ENCODE data around the gene PCDHGA9. TPM values are rescaled to one million over a fixed set of nuclear protein-coding genes. Genes with fewer than 3 reads are reported as not detected.
"Not testable (repeated sequence)": the region's sequence is repeated elsewhere in the genome, so short reads cannot be mapped to it uniquely, and the experiment has no call there.

Gene PCDHGA9
- total RNA-seq, 4 donors from 2014 or later = 3.3 to 8.7 (median 4.9) TPM

DNA sequence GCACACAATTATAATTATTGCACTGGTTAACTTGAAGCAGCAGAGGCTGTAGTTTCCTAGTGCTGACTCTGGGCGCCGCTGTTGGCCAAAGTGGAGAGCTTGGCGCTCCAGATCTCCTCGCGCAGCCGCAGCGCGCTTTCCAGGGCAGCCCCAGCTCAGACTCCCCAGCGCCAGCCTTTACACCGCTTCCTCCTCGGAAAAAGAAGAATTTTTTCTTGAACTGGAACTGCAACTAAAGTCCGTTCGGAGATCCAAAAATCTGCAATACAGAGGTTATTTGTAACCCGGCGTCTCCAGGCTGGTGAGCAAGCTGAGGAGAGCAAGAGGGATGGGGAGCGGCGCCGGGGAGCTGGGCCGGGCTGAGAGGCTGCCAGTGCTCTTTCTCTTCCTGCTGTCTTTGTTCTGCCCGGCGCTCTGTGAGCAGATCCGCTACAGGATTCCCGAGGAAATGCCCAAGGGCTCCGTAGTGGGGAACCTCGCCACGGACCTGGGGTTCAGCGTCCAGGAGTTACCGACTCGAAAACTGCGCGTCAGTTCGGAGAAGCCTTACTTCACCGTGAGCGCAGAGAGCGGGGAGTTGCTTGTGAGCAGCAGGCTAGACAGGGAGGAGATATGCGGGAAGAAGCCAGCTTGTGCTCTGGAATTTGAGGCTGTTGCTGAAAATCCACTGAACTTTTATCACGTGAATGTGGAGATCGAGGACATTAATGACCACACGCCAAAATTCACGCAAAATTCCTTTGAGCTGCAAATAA, 14.8 kb upstream of the PCDHGA9 start, which contains the start of gene PCDHGB4:
PCDHGB4 (plus strand) TSS at position 142 of the 755 bp plus-strand sequence; CDS start at position 329, 187 bp downstream.
- WGBS = 18% methylated on average over 14 of the region's 40 CpGs
- not testable (repeated sequence) for H3K27ac ChIP-seq (replicated peaks in 1 of 4)

DNA sequence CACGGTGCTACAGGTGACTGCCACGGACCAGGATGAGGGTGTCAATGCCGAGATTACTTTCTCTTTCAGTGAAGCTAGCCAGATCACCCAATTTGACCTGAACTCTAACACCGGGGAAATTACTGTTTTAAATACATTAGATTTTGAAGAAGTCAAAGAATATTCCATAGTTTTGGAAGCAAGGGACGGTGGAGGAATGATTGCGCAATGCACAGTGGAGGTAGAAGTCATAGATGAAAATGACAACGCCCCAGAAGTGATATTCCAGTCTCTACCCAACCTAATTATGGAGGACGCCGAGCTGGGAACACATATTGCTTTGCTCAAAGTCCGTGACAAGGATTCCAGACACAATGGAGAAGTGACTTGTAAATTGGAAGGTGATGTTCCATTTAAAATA, 13.9 kb upstream of the PCDHGA9 start:
- no peaks in the 10 kb centered on the region for H3K4me1 ChIP-seq
- no peak for DNase-seq (ENCODE audit: extremely low spot score)
- no peak overlapping the region for H3K4me3 ChIP-seq
- TF ChIP-seq POLR2AphosphoS5 (IDR thresholded peaks at IDR 0.05) (no peak), POLR2A (IDR thresholded peaks at IDR 0.05; ENCODE audit: low read depth) (no peak), EP300 (IDR thresholded peaks at IDR 0.05) (no peak)
- TF ChIP-seq, protein P1, sequence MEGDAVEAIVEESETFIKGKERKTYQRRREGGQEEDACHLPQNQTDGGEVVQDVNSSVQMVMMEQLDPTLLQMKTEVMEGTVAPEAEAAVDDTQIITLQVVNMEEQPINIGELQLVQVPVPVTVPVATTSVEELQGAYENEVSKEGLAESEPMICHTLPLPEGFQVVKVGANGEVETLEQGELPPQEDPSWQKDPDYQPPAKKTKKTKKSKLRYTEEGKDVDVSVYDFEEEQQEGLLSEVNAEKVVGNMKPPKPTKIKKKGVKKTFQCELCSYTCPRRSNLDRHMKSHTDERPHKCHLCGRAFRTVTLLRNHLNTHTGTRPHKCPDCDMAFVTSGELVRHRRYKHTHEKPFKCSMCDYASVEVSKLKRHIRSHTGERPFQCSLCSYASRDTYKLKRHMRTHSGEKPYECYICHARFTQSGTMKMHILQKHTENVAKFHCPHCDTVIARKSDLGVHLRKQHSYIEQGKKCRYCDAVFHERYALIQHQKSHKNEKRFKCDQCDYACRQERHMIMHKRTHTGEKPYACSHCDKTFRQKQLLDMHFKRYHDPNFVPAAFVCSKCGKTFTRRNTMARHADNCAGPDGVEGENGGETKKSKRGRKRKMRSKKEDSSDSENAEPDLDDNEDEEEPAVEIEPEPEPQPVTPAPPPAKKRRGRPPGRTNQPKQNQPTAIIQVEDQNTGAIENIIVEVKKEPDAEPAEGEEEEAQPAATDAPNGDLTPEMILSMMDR (IDR thresholded peaks at IDR 0.05) = no peak
- 44% methylated on average over 10 of the region's 10 CpGs for WGBS
- peaks cover 0 to 18% (median 5%) of the 10 kb centered on the region in 4 donors for H3K36me3 ChIP-seq
- peaks cover 6 to 97% (median 97%) of the 10 kb centered on the region in 4 donors for H3K9me3 ChIP-seq
- intact Hi-C loops (cut with DNase I) = no loop called here
- no peak overlapping the region for H3K27ac ChIP-seq (replicated peaks in 1 of 4)
- H3K27me3 ChIP-seq = peaks cover 0 to 17% (median 0%) of the 10 kb centered on the region in 4 donors

More for the DNA sequence above, 14.8 kb upstream of the PCDHGA9 start, which contains the start of gene PCDHGB4:
- H3K4me1 ChIP-seq; DNase-seq (ENCODE audit: extremely low spot score); intact Hi-C loops (cut with DNase I): not testable (repeated sequence)
- Histone ChIP-seq H3K36me3 (peaks cover 0 to 12% (median 8%) of the 10 kb centered on the region in 4 donors), H3K27me3 (peaks cover 0 to 12% (median 0%) of the 10 kb centered on the region in 4 donors), H3K9me3 (peaks cover 7 to 97% (median 97%) of the 10 kb centered on the region in 4 donors), H3K4me3 (peak within 1 kb of the TSS in 2 of 4 donors; percentile 31 to 33)
- TF ChIP-seq, protein P1 (IDR thresholded peaks at IDR 0.05) = peak in 2 of 3 experiments; percentile 8 to 28

DNA sequence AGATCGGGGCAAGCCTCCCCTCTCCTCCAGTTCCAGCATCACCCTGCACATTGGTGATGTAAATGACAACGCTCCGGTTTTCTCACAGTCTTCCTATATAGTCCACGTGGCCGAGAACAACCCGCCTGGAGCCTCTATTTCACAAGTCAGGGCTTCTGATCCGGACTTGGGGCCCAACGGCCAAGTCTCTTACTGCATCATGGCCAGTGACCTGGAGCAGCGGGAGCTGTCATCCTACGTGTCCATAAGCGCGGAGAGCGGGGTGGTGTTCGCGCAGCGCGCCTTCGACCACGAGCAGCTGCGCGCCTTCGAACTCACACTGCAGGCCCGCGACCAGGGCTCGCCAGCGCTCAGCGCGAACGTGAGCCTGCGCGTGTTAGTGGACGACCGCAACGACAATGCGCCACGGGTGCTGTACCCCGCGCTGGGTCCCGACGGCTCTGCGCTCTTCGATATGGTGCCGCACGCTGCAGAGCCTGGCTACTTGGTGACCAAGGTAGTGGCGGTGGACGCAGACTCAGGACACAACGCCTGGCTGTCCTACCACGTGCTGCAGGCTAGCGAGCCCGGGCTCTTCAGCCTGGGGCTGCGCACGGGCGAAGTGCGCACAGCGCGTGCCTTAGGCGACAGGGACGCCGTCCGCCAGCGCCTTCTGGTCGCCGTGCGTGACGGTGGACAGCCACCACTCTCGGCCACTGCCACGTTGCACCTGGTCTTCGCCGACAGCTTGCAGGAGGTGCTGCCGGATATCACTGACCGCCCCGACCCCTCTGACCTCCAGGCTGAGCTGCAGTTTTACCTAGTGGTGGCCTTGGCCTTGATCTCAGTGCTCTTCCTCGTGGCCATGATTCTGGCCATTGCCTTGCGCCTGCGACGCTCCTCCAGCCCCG, 13.2 kb upstream of the PCDHGA9 start:
- Histone ChIP-seq H3K9me3 (peaks cover 12 to 97% (median 97%) of the 10 kb centered on the region in 4 donors), H3K4me1 (no peaks in the 10 kb centered on the region), H3K27me3 (peaks cover 0 to 17% (median 0%) of the 10 kb centered on the region in 4 donors), H3K36me3 (peaks cover 0 to 18% (median 5%) of the 10 kb centered on the region in 4 donors), H3K4me3 (peak overlapping the region in 1 of 4 donors; percentile 6), H3K27ac (replicated peaks in 1 of 4) (no peak overlapping the region)
- WGBS = 41% methylated on average over 29 of the region's 77 CpGs
- DNase-seq (ENCODE audit: extremely low spot score) = no peak
- intact Hi-C loops (cut with DNase I) = no loop called here
- TF ChIP-seq EP300 (IDR thresholded peaks at IDR 0.05) (no peak), POLR2A (IDR thresholded peaks at IDR 0.05; ENCODE audit: low read depth) (no peak), POLR2AphosphoS5 (IDR thresholded peaks at IDR 0.05) (no peak)
- TF ChIP-seq, protein P1 (IDR thresholded peaks at IDR 0.05) = no peak

DNA sequence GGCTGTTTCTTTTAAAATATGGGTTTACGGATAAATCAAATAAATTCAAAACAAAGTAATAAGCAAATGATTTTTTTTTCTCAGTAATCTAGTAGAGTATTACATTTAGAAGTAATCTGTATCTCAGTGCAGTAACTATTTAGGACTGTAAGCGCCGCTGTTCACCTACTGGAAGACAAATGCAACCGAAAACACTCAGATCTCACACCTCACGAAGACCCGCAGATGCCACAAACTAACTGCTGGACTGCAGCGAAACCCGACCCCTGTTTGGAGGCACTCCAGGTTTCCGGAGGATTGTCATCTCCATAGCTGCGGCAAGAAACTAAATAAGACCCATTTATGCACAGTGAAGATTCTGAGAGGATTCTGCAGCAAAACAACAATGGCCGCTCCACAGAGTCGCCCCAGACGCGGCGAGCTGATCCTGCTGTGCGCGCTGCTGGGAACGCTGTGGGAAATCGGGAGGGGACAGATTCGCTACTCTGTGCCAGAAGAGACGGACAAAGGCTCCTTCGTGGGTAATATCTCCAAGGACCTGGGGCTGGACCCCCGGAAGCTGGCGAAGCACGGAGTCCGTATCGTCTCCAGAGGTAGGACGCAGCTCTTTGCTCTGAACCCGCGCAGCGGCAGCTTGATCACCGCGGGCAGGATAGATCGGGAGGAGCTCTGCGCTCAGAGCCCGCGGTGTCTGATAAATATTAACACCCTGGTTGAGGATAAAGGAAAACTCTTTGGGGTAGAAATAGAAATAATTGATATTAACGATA, 10.0 kb upstream of the PCDHGA9 start, which contains the start of gene PCDHGA8:
PCDHGA8 (plus strand) TSS at position 205 of the 770 bp plus-strand sequence; CDS start at position 386, 181 bp downstream.
- Histone ChIP-seq H3K4me3 (no peak within 1 kb of the TSS), H3K27ac (replicated peaks in 1 of 4) (no peak within 1 kb of the TSS), H3K36me3 (peaks cover 0 to 12% (median 5%) of the 10 kb centered on the region in 4 donors), H3K4me1 (no peaks in the 10 kb centered on the region), H3K27me3 (peaks cover 0 to 12% (median 0%) of the 10 kb centered on the region in 4 donors), H3K9me3 (peaks cover 12 to 97% (median 95%) of the 10 kb centered on the region in 4 donors)
- DNase-seq (ENCODE audit: extremely low spot score) = no peak
- intact Hi-C loops (cut with DNase I) = no loop called here
- TF ChIP-seq, protein P1 (IDR thresholded peaks at IDR 0.05) = no peak
- TF ChIP-seq POLR2A (IDR thresholded peaks at IDR 0.05; ENCODE audit: low read depth) (no peak), POLR2AphosphoS5 (IDR thresholded peaks at IDR 0.05) (no peak), EP300 (IDR thresholded peaks at IDR 0.05) (no peak)
- WGBS = 27% methylated on average over 35 of the region's 38 CpGs
